Chondrocyte (in vitro differentiated cells): ENCODE measurements around the gene RALGAPA1. TPM values are rescaled to one million over a fixed set of nuclear protein-coding genes. Genes with fewer than 3 reads are reported as not detected.
"Not testable (repeated sequence)": the region's sequence is repeated elsewhere in the genome, so short reads cannot be mapped to it uniquely, and the experiment has no call there.

Source experiments
- DNase-seq: peaks from one replicate; pipeline ENCODE4 v3.0.0; 2021; ENCODE audit warnings: mixed read lengths, low spot score
- H3K27ac Mint-ChIP-seq: one replicate; pipeline ENCODE4 v1.8.0; 2021; ENCODE audit warnings: mild to moderate bottlenecking, moderate library complexity, mixed read lengths; ENCODE audit not compliant: unreplicated experiment
- H3K27me3 Mint-ChIP-seq: 2 replicates; pipeline ENCODE4 v1.8.0; 2021; ENCODE audit warnings: low read depth, mixed read lengths
- H3K36me3 Mint-ChIP-seq: 2 replicates; pipeline ENCODE4 v1.8.0; 2021; ENCODE audit warnings: low read depth, mixed read lengths
- H3K4me1 Mint-ChIP-seq: 2 replicates; pipeline ENCODE4 v1.8.0; 2021; ENCODE audit warnings: low read depth, mild to moderate bottlenecking, mixed read lengths
- H3K4me3 Mint-ChIP-seq: one replicate; pipeline ENCODE4 v1.8.0; 2021; ENCODE audit warnings: mild to moderate bottlenecking, moderate library complexity, mixed read lengths; ENCODE audit not compliant: unreplicated experiment
- H3K9me3 Mint-ChIP-seq: 2 replicates; pipeline ENCODE4 v1.8.0; 2021; ENCODE audit warnings: low read depth, mixed read lengths
- total RNA-seq: library from RNA; stranded (reverse); gene quantifications from 3 replicates; pipeline ENCODE4 v1.2.1, GENCODE V29; 2021
- TF ChIP-seq, protein P1 (sequence below): fragments of 200-600 bp; sonication (generic); IDR thresholded peaks from 2 replicates; pipeline ENCODE4 v1.5.0; 2021; ENCODE audit warnings: antibody characterized with exemption, mild to moderate bottlenecking, moderate library complexity

The RALGAPA1 gene
- total RNA-seq, 1 donor from 2014 or later: 33.2 TPM

DNA sequence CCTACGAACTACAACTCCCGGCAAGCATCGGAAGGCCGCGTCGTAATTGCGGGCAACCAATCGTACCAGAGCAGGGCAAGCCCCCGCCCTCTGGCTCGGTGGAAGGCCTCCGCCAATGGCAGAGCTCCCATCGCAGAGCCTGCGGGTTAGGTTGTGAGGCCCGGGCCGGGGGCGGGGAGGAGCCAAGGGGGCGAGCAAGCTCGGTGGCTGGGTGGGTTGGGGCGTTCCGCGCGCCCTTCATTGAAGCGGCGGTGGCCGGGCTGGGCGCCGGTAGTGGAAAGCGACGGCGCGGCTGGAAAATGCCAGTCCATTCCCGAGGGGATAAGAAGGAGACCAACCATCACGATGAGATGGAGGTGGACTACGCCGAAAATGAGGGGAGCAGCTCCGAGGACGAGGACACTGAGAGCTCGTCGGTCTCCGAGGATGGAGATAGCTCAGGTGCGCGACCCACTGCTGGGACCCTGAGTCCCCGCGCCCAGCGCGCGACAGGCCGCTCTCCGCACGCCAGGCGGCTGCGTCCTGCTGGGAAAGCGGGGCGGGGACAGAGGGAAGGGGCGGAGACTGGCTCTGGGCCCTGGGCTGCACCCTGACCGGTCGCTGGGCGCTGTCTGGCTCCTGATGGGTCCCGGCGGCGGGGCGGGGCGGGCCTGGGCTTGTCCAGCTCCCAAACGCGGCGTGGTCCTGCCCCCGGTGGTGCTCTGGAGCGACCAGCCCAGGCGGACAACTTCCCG is 17.3 kb upstream of the RALGAPA1 start, which contains the start of gene BRMS1L:
BRMS1L (plus strand) TSS at position 121 of the 734 bp plus-strand sequence; CDS start at position 300, 179 bp downstream.
- no peaks in the 10 kb centered on the region for H3K9me3 Mint-ChIP-seq
- peaks cover 26% of the 10 kb centered on the region for H3K4me1 Mint-ChIP-seq
- peaks cover 4% of the 10 kb centered on the region for H3K27me3 Mint-ChIP-seq
- H3K27ac Mint-ChIP-seq: peak within 1 kb of the TSS; percentile 97
- H3K4me3 Mint-ChIP-seq: peak within 1 kb of the TSS; percentile 89
- peaks cover under 1% of the 10 kb centered on the region for H3K36me3 Mint-ChIP-seq
- TF ChIP-seq, protein P1, sequence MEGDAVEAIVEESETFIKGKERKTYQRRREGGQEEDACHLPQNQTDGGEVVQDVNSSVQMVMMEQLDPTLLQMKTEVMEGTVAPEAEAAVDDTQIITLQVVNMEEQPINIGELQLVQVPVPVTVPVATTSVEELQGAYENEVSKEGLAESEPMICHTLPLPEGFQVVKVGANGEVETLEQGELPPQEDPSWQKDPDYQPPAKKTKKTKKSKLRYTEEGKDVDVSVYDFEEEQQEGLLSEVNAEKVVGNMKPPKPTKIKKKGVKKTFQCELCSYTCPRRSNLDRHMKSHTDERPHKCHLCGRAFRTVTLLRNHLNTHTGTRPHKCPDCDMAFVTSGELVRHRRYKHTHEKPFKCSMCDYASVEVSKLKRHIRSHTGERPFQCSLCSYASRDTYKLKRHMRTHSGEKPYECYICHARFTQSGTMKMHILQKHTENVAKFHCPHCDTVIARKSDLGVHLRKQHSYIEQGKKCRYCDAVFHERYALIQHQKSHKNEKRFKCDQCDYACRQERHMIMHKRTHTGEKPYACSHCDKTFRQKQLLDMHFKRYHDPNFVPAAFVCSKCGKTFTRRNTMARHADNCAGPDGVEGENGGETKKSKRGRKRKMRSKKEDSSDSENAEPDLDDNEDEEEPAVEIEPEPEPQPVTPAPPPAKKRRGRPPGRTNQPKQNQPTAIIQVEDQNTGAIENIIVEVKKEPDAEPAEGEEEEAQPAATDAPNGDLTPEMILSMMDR: no peak
- peak; percentile 99 for DNase-seq

DNA sequence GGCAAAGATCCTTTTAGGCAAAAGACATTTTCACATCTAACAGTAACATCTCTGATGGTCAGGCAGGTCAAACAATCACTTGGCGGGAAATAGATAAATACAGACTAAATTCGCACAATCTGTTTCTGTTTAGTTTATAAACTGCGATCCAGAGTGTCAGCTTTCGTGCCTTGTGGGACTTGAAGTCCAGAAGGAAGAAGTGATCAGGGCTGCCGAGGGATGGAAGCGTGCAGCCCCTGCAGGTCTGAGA is 16.8 kb upstream of the RALGAPA1 start:
- H3K27me3 Mint-ChIP-seq: peaks cover 4% of the 10 kb centered on the region
- no peaks in the 10 kb centered on the region for H3K36me3 Mint-ChIP-seq
- peak overlapping the region; percentile 97 for H3K27ac Mint-ChIP-seq
- peaks cover 26% of the 10 kb centered on the region for H3K4me1 Mint-ChIP-seq
- peak overlapping the region; percentile 89 for H3K4me3 Mint-ChIP-seq
- TF ChIP-seq, protein P1: no peak
- no peak for DNase-seq
- no peaks in the 10 kb centered on the region for H3K9me3 Mint-ChIP-seq

DNA sequence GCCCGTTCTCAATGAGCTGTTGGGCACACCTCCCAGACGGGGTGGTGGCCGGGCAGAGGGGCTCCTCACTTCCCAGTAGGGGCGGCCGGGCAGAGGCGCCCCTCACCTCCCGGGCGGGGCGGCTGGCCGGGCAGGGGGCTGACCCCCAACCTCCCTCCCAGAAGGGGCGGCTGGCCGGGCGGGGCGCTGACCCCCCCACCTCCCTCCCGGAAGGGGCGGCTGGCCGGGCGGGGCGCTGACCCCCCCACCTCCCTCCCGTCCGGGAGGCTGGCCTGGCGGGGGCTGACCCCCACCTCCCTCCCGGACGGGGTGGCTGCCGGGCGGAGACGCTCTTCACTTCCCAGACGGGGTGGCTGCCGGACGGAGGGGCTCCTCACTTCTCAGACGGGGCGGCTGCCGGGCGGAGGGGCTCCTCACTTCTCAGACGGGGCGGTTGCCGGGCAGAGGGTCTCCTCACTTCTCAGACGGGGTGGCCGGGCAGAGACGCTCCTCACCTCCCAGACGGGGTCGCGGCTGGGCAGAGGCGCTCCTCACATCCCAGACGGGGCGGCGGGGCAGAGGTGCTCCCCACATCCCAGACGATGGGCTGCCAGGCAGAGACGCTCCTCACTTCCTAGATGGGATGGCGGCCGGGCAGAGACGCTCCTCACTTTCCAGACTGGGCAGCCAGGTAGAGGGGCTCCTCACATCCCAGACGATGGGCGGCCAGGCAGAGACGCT is 15.5 kb upstream of the RALGAPA1 start:
- H3K27me3 Mint-ChIP-seq: not testable (repeated sequence)

DNA sequence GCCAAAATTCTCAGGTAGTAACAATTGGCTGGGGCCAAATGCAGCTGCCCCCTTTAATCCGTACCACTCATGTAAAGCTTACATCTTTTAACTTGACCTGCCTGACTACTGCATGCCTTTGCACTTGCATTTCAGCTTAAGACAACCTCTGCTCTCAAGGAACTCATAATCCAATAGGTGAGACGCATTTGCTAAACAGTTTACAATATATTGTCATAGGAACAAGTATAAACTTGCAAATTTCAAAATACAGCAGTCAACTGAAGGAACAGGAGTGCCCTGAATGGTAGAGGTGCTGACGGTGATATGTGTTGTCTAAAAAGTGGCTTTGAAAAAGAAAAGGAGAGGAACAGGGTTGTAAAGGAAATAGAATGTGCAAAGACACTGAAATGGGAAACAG is 13.4 kb upstream of the RALGAPA1 start:
- no peak overlapping the region for H3K27ac Mint-ChIP-seq
- peaks cover 10% of the 10 kb centered on the region for H3K4me1 Mint-ChIP-seq
- no peak for DNase-seq
- H3K36me3 Mint-ChIP-seq: no peaks in the 10 kb centered on the region
- peaks cover 7% of the 10 kb centered on the region for H3K27me3 Mint-ChIP-seq
- TF ChIP-seq, protein P1: no peak
- no peaks in the 10 kb centered on the region for H3K9me3 Mint-ChIP-seq
- no peak overlapping the region for H3K4me3 Mint-ChIP-seq

More for the DNA sequence above, 15.5 kb upstream of the RALGAPA1 start:
- peaks cover 24% of the 10 kb centered on the region for H3K4me1 Mint-ChIP-seq
- not testable (repeated sequence) for H3K36me3 Mint-ChIP-seq, H3K4me3 Mint-ChIP-seq, H3K9me3 Mint-ChIP-seq, H3K27ac Mint-ChIP-seq, DNase-seq

DNA sequence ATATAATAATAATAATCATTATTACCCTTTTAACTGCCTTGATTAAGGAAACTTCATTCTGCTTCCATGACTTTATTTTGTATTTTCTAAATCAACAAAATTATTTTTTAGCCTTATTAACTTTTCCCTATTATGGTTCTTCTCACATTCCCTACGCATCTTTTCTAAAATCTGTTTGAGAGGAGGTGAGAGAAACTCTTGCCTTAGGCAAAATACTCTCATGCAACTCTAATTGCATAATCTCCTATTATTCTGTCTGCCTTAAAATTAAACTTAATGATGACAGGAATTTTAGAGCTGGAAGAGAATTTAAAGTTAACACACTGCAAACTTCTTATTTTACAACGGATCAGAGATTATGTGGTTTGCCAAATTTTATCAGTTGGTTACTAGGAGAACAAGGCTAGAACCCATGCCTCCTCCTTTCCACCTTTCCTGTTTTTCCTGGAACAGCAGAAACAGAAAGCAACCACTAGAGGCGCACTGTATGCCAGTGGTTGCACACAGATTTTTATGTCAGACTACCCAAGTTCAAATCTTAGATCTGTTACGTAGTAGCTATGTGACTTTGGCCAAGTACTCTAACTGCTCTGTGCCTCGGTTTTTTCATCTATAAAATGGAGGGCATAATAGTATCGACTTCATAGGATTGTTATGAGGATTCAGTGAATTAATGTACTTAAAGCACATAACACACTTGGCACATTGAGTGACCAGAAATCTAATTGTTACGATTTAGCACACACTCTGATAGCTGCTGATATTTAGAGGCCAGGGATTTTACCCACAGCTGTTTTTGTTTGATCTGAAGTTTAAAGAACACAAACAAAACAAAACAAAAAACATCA is 12.7 kb upstream of the RALGAPA1 start:
- no peak overlapping the region for H3K4me3 Mint-ChIP-seq
- H3K9me3 Mint-ChIP-seq: no peaks in the 10 kb centered on the region
- no peak for DNase-seq
- no peaks in the 10 kb centered on the region for H3K36me3 Mint-ChIP-seq
- H3K27me3 Mint-ChIP-seq: peaks cover 7% of the 10 kb centered on the region
- no peak overlapping the region for H3K27ac Mint-ChIP-seq
- H3K4me1 Mint-ChIP-seq: peaks cover 3% of the 10 kb centered on the region
- TF ChIP-seq, protein P1: peak; percentile 48
